IMR-90 (cell line): ENCODE measurements around the gene CENPV. TPM values are rescaled to one million over a fixed set of nuclear protein-coding genes. Genes with fewer than 3 reads are reported as not detected.
"Not testable (repeated sequence)": the region's sequence is repeated elsewhere in the genome, so short reads cannot be mapped to it uniquely, and the experiment has no call there.

Experiments used
- ATAC-seq: fragments of 200-7000 bp; cut with Tn5 transposase; 2 replicates; pipeline ENCODE4 v1.9.1; 2020; ENCODE audit warnings: low read depth, mild to moderate bottlenecking, moderate library complexity
- BruUV-seq: library from RNA; stranded (reverse); fragments of 400-500 nt; replicated peaks from 2 replicates; lab custom pipeline; 2021; lab: Mats Ljungman, UMichigan
- CTCF ChIA-PET: fragments of 300-600 bp; formaldehyde crosslinking; extraction: SDS; loops from one replicate; lab custom pipeline; 2021; ENCODE audit warnings: antibody characterized with exemption; lab: Yijun Ruan, JAX
- POLR2A ChIA-PET: fragments of 300-600 bp; sonication (Branson Sonifier 250); formaldehyde crosslinking; loops from one replicate; lab custom pipeline; 2022; ENCODE audit warnings: antibody characterized with exemption; ENCODE audit not compliant: unreplicated experiment; lab: Charles Lee
- DNase-seq: peaks from one replicate; pipeline ENCODE4 v3.0.0; 2013
- H2AFZ ChIP-seq: replicated peaks from 2 replicates; pipeline ENCODE3; 2013; ENCODE audit warnings: low read length, mild to moderate bottlenecking; ENCODE audit not compliant: poor library complexity
- H2AK5ac ChIP-seq: 2 replicates; pipeline ENCODE4 v1.6.1; 2013; ENCODE audit warnings: low read depth, low read length, inconsistent platforms
- H2AK9ac ChIP-seq: replicated peaks from 2 replicates; pipeline ENCODE3; 2013; ENCODE audit warnings: mild to moderate bottlenecking, low read depth, low read length, moderate library complexity; ENCODE audit not compliant: poor library complexity
- H2BK120ac ChIP-seq: 2 replicates; pipeline ENCODE4 v1.6.1; 2013; ENCODE audit warnings: low read depth, low read length, inconsistent platforms
- H2BK15ac ChIP-seq: 3 replicates; pipeline ENCODE4 v1.6.1; 2013; ENCODE audit warnings: low read depth, low read length, inconsistent platforms
- H2BK20ac ChIP-seq: 2 replicates; pipeline ENCODE4 v1.6.1; 2013; ENCODE audit warnings: low read depth, mild to moderate bottlenecking, inconsistent platforms, low read length, moderate library complexity
- H2BK5ac ChIP-seq: 2 replicates; pipeline ENCODE4 v1.6.1; 2013; ENCODE audit warnings: mild to moderate bottlenecking, low read depth, low read length, inconsistent platforms; ENCODE audit not compliant: poor library complexity, severe bottlenecking
- H3K14ac ChIP-seq: replicated peaks from 2 replicates; pipeline ENCODE4 v1.6.1; 2013; ENCODE audit warnings: low read depth, low read length, inconsistent platforms
- H3K18ac ChIP-seq: 2 replicates; pipeline ENCODE4 v1.6.1; 2013; ENCODE audit warnings: low read depth, low read length, control low read depth
- H3K23ac ChIP-seq: 2 replicates; pipeline ENCODE4 v1.6.1; 2013; ENCODE audit warnings: low read depth, low read length, inconsistent platforms
- H3K27ac ChIP-seq: 2 replicates; pipeline ENCODE4 v1.5.1; 2013; ENCODE audit warnings: mild to moderate bottlenecking, control low read depth, low read length; ENCODE audit not compliant: insufficient read depth
- H3K27me3 ChIP-seq: 2 replicates; pipeline ENCODE4 v1.6.1; 2013; ENCODE audit warnings: low read length; ENCODE audit not compliant: control insufficient read depth, insufficient read depth
- H3K36me3 ChIP-seq: 2 replicates; pipeline ENCODE4 v1.6.1; 2013; ENCODE audit warnings: low read length, mixed read lengths; ENCODE audit not compliant: control insufficient read depth, insufficient read depth
- H3K4ac ChIP-seq: 2 replicates; pipeline ENCODE4 v1.6.1; 2013; ENCODE audit warnings: low read depth, low read length, inconsistent platforms
- H3K4me1 ChIP-seq: 2 replicates; pipeline ENCODE4 v1.6.1; 2013; ENCODE audit warnings: low read length, mixed read lengths; ENCODE audit not compliant: control insufficient read depth, insufficient read depth
- H3K4me2 ChIP-seq: 2 replicates; pipeline ENCODE4 v1.6.1; 2013; ENCODE audit warnings: low read depth, mild to moderate bottlenecking, control low read depth, low read length, moderate library complexity
- H3K4me3 ChIP-seq: 2 replicates; pipeline ENCODE4 v1.5.1; 2013; ENCODE audit warnings: low read depth, mild to moderate bottlenecking, control low read depth, low read length, moderate library complexity; ENCODE audit not compliant: insufficient read depth
- H3K56ac ChIP-seq: 2 replicates; pipeline ENCODE4 v1.6.1; 2013; ENCODE audit warnings: low read length, inconsistent platforms; ENCODE audit not compliant: insufficient read depth; ENCODE audit errors: extremely low read depth
- H3K79me1 ChIP-seq, 2 experiments: 2 replicates each; pipeline ENCODE4 v1.6.1; 2013; ENCODE audit warnings: low read length in 2 of 2, inconsistent platforms in 1 of 2, low read depth in 1 of 2
- H3K9ac ChIP-seq: 2 replicates; pipeline ENCODE4 v1.6.1; 2013; ENCODE audit warnings: low read depth, low read length, control low read depth
- H3K9me1 ChIP-seq: 2 replicates; pipeline ENCODE4 v1.6.1; 2013; ENCODE audit warnings: low read length, inconsistent platforms; ENCODE audit not compliant: insufficient read depth
- H3K9me3 ChIP-seq: 2 replicates; pipeline ENCODE4 v1.6.1; 2013; ENCODE audit warnings: low read length; ENCODE audit not compliant: control insufficient read depth, insufficient read depth
- H4K20me1 ChIP-seq: 2 replicates; pipeline ENCODE4 v1.6.1; 2013; ENCODE audit warnings: low read length, inconsistent platforms; ENCODE audit not compliant: insufficient read depth
- H4K5ac ChIP-seq: 2 replicates; pipeline ENCODE4 v1.6.1; 2013; ENCODE audit warnings: mild to moderate bottlenecking, low read depth, low read length, control low read depth
- H4K8ac ChIP-seq, 2 experiments: 2 replicates each; pipeline ENCODE4 v1.6.1; 2013; ENCODE audit warnings: low read depth in 2 of 2, low read length in 2 of 2, control low read depth in 1 of 2, inconsistent platforms in 1 of 2
- H4K91ac ChIP-seq: 2 replicates; pipeline ENCODE4 v1.6.1; 2013; ENCODE audit warnings: low read depth, low read length, inconsistent platforms; ENCODE audit not compliant: insufficient read depth
- NFE2L2 ChIP-seq: fragments of 150-350 bp; IDR thresholded peaks from 2 replicates; pipeline ENCODE4 v1.6.1; 2016; ENCODE audit warnings: low read depth, mild to moderate bottlenecking, low read length
- RAD21 ChIP-seq: IDR thresholded peaks from 2 replicates; pipeline ENCODE4 v1.6.1; 2012; ENCODE audit warnings: low read length, improper control_type of control experiment
- WGBS, 2 experiments: methylation state at CpG; one replicate each; pipeline versions ENCODE4 v1.1.5 to v1.1.7; 2013; ENCODE audit warnings: missing lambda C conversion rate in 2 of 2; ENCODE audit not compliant: insufficient read length in 1 of 2; ENCODE audit errors: extremely low coverage in 2 of 2; 5-methylcytosine and 5-hydroxymethylcytosine counted together
- dilution Hi-C: fragments of 300-500 bp; cut with HindIII; formaldehyde crosslinking; loops from one replicate; pipeline ENCODE4 v1.14.3; 2018; ENCODE audit warnings: low sequenced_read_pairs; ENCODE audit not compliant: unreplicated experiment
- in situ Hi-C: fragments of 300-500 bp; cut with MboI; formaldehyde crosslinking; loops from 3 replicates; pipeline ENCODE4 v1.14.3; 2019; ENCODE audit warnings: low sequenced_read_pairs, inconsistent platforms, mixed read lengths
- intact Hi-C: fragments of 100-400 bp; cut with micrococcal nuclease; formaldehyde crosslinking; loops from 2 replicates; pipeline ENCODE4 v1.10.0; 2022
- polyA plus RNA-seq, 3 experiments: library from polyadenylated mRNA; depleted of rRNA; stranded (reverse); fragments of >200 nt; gene quantifications; 2 replicates each; pipeline ENCODE4 v1.2.3, GENCODE V29; 2012; ENCODE audit warnings: low replicate concordance in 1 of 3
- total RNA-seq: library from RNA; depleted of rRNA; stranded (reverse); fragments of >200 nt; gene quantifications from 2 replicates; pipeline ENCODE4 v1.2.3, GENCODE V29; 2012

CENPV gene
- total and polyA plus RNA-seq, 2 of the 4 experiments (the other 2 are of a cell fraction) = 35.3 to 49.8 TPM

GRCh38 chr17:16398270-16399267 is 45.3 kb upstream of the CENPV start:
- Histone ChIP-seq H3K4me1 (no peaks in the 10 kb centered on the region; the same call in 1 of the 2 replicates), H3K36me3 (no peaks in the 10 kb centered on the region), H3K27ac (no peak overlapping the region), H3K4me2 (no peak overlapping the region), H2AK5ac (no peak overlapping the region), H3K23ac (no peak overlapping the region), H3K9me3 (no peaks in the 10 kb centered on the region), H4K91ac (no peak overlapping the region), H3K18ac (no peak overlapping the region), H2BK15ac (no peak overlapping the region), H4K5ac (no peak overlapping the region), H2AK9ac (no peak overlapping the region), H3K9me1 (no peaks in the 10 kb centered on the region), H3K4ac (no peak overlapping the region), H3K14ac (no peak overlapping the region), H3K4me3 (no peak overlapping the region), H2BK120ac (no peak overlapping the region), H3K27me3 (no peaks in the 10 kb centered on the region), H2BK5ac (no peak overlapping the region), H3K56ac (no peak overlapping the region), H2AFZ (no peak overlapping the region), H2BK20ac (no peak overlapping the region), H4K20me1 (no peaks in the 10 kb centered on the region), H3K9ac (no peak overlapping the region), H3K79me1 (no peaks in the 10 kb centered on the region), H4K8ac (no peak overlapping the region)
- in situ Hi-C loops = no loop called here
- BruUV-seq = no TSS peak
- DNase-seq (no peak), ATAC-seq (peak; percentile 42)
- intact Hi-C loops = no loop called here
- TF ChIP-seq NFE2L2 (peak; percentile 56; the same call in 1 of the 2 replicates), RAD21 (no peak)
- CTCF ChIA-PET = no interaction called here
- POLR2A ChIA-PET = no interaction called here
- WGBS, 2 experiments = 30% methylated on average over 5 of the region's 9 CpGs; no CpG with 5 or more reads in 1 of the 2 experiments
- dilution Hi-C loops = no loop called here

DNA sequence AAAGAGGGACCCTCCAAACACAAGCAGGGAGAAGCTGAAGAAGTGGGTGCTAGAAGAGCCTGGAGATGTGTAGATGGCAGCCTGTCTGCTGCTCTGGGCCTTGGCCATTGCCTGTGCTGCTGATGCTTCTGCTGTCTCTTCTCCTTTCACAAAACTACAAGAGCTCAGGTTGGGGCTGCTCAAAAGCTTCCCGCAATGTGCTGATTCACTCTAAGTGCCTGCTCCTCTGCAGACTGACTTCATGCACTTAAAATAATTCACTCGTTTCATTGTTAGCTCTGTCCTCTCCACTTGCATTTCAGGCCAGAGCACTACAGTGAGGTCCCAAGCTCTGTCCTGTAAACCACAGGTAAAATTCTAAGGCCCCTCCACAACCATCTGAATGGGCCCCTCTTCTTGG is 43.4 kb upstream of the CENPV start:
- H4K91ac ChIP-seq, H3K27me3 ChIP-seq, H3K14ac ChIP-seq, H3K4me1 ChIP-seq, ATAC-seq, H3K4me3 ChIP-seq, dilution Hi-C loops, H2AK5ac ChIP-seq, H3K9ac ChIP-seq, H4K5ac ChIP-seq, H3K79me1 ChIP-seq, H2AFZ ChIP-seq, H3K27ac ChIP-seq, intact Hi-C loops, BruUV-seq, H2BK20ac ChIP-seq, H2BK5ac ChIP-seq, H3K56ac ChIP-seq, H4K20me1 ChIP-seq, H2BK120ac ChIP-seq, H2AK9ac ChIP-seq, H3K23ac ChIP-seq, H3K36me3 ChIP-seq, H2BK15ac ChIP-seq, H3K18ac ChIP-seq, H4K8ac ChIP-seq, H3K9me1 ChIP-seq, H3K9me3 ChIP-seq, DNase-seq, H3K4ac ChIP-seq, H3K4me2 ChIP-seq, POLR2A ChIA-PET, in situ Hi-C loops: not testable (repeated sequence)
- CTCF ChIA-PET = interaction anchor here (0.7 kb wide), 1 partner anchor 65 kb away, joined by 4 read pairs; no protein-coding TSS in a partner anchor
- 94% methylated on average over 2 of the region's 2 CpGs; no CpG with 5 or more reads in 1 of the 2 experiments for WGBS, 2 experiments
